ENCODE measurements around the gene PRUNE2. TPM values are rescaled to one million over a fixed set of nuclear protein-coding genes. Genes with fewer than 3 reads are reported as not detected.

PRUNE2 gene
- polyA plus RNA-seq, 1 experiment, result 0.78 TPM

DNA sequence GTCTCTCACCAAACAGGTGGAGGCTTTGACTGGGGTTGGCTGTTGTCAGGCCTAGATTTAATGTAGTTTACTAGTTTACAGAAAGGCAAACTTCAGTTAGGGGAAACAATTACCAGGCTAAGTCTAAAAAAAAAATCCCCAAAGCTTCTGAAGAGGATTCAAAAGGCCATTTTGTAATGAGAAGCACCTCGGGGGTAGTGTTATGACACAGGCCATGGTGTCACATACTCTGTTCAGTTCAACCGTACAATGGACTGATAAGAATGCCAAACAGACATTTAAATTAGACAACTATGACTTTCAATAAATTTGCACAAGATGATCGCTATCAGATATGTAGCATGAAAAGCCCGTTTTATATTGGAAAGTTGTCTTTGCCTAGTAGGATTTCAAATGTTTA, 261.7 kb downstream of the PRUNE2 start:
- no peak for DNase-seq (ENCODE audit: low read depth)
- POLR2A ChIA-PET, result no interaction called here
- no peaks in the 10 kb centered on the region for H3K27me3 ChIP-seq (ENCODE audit: control insufficient read depth, insufficient read depth, low read length)
- TF ChIP-seq, protein P1, sequence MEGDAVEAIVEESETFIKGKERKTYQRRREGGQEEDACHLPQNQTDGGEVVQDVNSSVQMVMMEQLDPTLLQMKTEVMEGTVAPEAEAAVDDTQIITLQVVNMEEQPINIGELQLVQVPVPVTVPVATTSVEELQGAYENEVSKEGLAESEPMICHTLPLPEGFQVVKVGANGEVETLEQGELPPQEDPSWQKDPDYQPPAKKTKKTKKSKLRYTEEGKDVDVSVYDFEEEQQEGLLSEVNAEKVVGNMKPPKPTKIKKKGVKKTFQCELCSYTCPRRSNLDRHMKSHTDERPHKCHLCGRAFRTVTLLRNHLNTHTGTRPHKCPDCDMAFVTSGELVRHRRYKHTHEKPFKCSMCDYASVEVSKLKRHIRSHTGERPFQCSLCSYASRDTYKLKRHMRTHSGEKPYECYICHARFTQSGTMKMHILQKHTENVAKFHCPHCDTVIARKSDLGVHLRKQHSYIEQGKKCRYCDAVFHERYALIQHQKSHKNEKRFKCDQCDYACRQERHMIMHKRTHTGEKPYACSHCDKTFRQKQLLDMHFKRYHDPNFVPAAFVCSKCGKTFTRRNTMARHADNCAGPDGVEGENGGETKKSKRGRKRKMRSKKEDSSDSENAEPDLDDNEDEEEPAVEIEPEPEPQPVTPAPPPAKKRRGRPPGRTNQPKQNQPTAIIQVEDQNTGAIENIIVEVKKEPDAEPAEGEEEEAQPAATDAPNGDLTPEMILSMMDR (IDR thresholded peaks at IDR 0.05; ENCODE audit: insufficient read depth, low read depth, low read length), result no peak
- CTCF ChIA-PET, result interaction anchor here (1.0 kb wide), 2 partner anchors 13 to 185 kb away, joined by 3 read pairs; partner anchors contain the start of gene GCNT1
- no peaks in the 10 kb centered on the region for H3K36me3 ChIP-seq (ENCODE audit: control insufficient read depth, insufficient read depth, low read length)
- no peak overlapping the region for H3K4me3 ChIP-seq (ENCODE audit: low read depth, low read length)

DNA sequence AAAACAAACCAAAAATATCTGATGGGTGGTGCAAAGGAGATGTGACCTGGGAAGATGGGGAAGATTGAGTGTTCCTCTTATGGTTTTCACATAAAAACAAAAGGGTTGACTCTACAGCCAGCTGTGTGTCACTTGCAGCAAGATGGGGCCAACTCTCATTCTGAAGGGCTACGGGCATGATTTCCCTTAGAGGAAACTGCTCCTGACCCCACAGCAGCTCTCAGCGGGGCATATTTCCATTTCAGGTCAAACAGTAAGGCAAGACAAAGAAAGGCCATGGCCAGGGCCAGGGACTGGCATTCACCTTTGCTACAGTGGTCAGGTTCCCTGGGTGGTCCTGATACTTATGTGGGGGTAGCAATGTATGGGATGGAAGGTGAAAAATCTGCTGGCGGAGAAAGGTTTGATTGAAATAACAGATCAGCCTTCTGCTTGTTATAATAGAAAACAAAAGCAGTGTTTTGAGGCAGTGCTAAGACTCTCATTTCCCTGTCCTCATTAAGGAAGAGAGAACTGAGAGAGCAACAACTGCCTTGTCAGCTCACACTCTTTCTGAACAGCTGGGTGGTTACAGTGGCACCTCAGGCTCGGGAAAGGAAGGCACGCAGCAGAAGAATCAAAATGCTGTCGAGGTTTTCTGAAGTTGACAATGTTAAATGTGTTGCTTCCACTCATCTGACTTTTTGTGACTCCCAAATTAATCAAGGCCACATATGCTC, 262.4 kb downstream of the PRUNE2 start:
- DNase-seq (ENCODE audit: low read depth), result no peak
- ChIA-PET CTCF (interaction anchor here (1.0 kb wide), 1 partner anchor 185 kb away, joined by 3 read pairs; the partner anchor contains the start of gene GCNT1), POLR2A (no interaction called here)
- Histone ChIP-seq H3K27me3 (ENCODE audit: control insufficient read depth, insufficient read depth, low read length) (no peaks in the 10 kb centered on the region), H3K36me3 (ENCODE audit: control insufficient read depth, insufficient read depth, low read length) (no peaks in the 10 kb centered on the region), H3K4me3 (ENCODE audit: low read depth, low read length) (no peak overlapping the region)
- TF ChIP-seq, protein P1 (IDR thresholded peaks at IDR 0.05; ENCODE audit: insufficient read depth, low read depth, low read length), result no peak

DNA sequence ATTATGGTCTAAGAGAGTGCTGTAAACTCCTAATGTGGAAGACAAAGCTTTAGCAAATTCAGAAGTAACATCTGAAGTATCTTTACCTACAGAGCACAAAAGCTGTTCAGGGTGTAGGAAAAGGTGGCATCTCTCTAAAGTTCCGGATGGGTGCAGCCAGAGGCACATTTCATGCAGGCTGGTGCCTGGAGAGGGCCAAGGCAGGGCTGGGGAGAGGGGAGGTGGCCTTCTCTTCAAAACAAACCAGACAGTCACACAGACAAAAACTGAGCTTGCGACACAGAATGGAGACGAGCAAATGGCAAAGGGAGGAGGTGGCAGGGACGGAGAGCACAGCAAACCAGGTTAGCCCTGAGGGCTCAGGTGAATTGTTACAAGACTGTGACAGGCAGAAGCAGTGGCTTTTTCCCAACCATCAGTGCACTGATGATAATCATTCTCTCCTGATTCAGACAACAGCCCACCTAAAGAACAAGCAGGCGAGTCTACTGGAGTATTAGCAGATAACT, 263.2 kb downstream of the PRUNE2 start:
- POLR2A ChIA-PET, result no interaction called here
- no peak overlapping the region for H3K4me3 ChIP-seq (ENCODE audit: low read depth, low read length)

DNA sequence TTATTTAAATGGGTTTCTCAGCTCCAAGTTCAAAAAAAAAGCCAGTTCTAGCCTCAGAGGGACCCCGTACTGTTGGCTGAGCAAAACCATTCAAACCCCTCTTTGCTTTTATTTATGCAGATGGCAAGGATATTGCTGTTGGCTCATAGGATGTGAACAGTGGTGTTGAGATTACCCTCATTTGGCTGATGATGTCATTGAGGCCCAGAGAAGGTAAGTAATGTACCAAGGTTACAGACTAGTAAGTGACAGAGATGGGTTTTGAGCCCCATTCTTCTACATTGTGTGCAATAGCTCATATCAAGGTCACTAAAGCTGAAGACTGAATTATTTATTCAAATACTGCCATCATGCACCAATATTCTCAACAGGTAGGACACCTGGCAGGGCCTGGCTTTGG, 263.8 kb downstream of the PRUNE2 start:
- ChIA-PET CTCF (interaction anchor here (1.0 kb wide), 2 partner anchors 16 to 95 kb away, joined by 3 read pairs; no protein-coding TSS in a partner anchor), POLR2A (no interaction called here)
- TF ChIP-seq, protein P1 (IDR thresholded peaks at IDR 0.05; ENCODE audit: insufficient read depth, low read depth, low read length), result no peak
- DNase-seq (ENCODE audit: low read depth), result no peak
- no peaks in the 10 kb centered on the region for H3K36me3 ChIP-seq (ENCODE audit: control insufficient read depth, insufficient read depth, low read length)
- no peak overlapping the region for H3K4me3 ChIP-seq (ENCODE audit: low read depth, low read length)
- no peaks in the 10 kb centered on the region for H3K27me3 ChIP-seq (ENCODE audit: control insufficient read depth, insufficient read depth, low read length)

More for the DNA sequence above, 263.2 kb downstream of the PRUNE2 start:
- no peaks in the 10 kb centered on the region for H3K36me3 ChIP-seq (ENCODE audit: control insufficient read depth, insufficient read depth, low read length)
- CTCF ChIA-PET, result no interaction called here
- H3K27me3 ChIP-seq (ENCODE audit: control insufficient read depth, insufficient read depth, low read length), result no peaks in the 10 kb centered on the region
- TF ChIP-seq, protein P1 (IDR thresholded peaks at IDR 0.05; ENCODE audit: insufficient read depth, low read depth, low read length), result no peak
- DNase-seq (ENCODE audit: low read depth), result no peak

DNA sequence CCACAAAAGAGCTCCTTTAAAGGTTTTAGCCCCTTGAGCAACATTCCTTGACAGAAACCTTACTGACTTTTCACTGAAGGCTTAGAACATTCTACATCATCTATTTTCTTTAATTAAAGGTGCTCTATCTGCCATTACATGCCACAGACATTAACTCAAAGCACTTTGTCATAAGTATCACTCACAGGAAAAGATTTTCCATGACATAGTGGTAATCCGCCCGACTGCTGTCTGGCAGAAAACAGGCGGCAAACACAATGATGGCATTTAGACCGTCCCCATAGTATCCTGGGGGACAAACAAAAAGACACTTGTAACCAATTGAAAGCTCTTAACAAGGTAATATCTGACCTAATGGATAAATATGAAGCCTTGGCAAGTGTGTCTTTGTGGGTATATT, 267.9 kb downstream of the PRUNE2 start:
- Histone ChIP-seq H3K36me3 (ENCODE audit: control insufficient read depth, insufficient read depth, low read length) (no peaks in the 10 kb centered on the region), H3K4me3 (ENCODE audit: low read depth, low read length) (no peak overlapping the region), H3K27me3 (ENCODE audit: control insufficient read depth, insufficient read depth, low read length) (no peaks in the 10 kb centered on the region)
- TF ChIP-seq, protein P1 (IDR thresholded peaks at IDR 0.05; ENCODE audit: insufficient read depth, low read depth, low read length), result no peak
- DNase-seq (ENCODE audit: low read depth), result no peak
- POLR2A ChIA-PET, result no interaction called here
- CTCF ChIA-PET, result no interaction called here
